Measurements from ENCODE around the gene CYP4B1.

DNA sequence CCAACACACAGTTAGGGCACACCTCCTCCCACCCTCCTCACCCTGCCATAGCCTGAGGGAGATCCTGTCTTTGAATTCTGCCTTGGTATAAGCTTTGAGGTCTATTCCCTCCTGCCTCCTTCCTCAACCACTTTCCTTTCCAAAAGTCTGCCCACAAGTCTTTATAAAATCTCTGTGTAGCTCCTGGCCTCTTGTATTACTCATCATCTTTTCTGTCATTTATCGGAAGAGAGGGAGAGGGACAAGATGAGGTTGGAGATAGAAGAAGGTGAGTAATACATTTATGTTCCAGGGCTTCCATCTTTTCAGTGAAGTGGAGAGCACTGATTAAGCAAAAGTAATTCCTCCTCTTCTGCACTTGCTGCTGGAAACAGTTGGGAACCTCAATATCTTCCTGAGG, 49.4 kb upstream of the CYP4B1 start:
- TF ChIP-seq, protein P1, sequence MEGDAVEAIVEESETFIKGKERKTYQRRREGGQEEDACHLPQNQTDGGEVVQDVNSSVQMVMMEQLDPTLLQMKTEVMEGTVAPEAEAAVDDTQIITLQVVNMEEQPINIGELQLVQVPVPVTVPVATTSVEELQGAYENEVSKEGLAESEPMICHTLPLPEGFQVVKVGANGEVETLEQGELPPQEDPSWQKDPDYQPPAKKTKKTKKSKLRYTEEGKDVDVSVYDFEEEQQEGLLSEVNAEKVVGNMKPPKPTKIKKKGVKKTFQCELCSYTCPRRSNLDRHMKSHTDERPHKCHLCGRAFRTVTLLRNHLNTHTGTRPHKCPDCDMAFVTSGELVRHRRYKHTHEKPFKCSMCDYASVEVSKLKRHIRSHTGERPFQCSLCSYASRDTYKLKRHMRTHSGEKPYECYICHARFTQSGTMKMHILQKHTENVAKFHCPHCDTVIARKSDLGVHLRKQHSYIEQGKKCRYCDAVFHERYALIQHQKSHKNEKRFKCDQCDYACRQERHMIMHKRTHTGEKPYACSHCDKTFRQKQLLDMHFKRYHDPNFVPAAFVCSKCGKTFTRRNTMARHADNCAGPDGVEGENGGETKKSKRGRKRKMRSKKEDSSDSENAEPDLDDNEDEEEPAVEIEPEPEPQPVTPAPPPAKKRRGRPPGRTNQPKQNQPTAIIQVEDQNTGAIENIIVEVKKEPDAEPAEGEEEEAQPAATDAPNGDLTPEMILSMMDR (IDR thresholded peaks at IDR 0.05): no peak
- TF ChIP-seq POLR2A (IDR thresholded peaks at IDR 0.05; ENCODE audit: low read depth) (no peak), POLR2AphosphoS5 (IDR thresholded peaks at IDR 0.05) (no peak)

All from esophagus muscularis mucosa (tissue), 3 donors.